Suprapubic skin (tissue), 3 donors: ENCODE measurements around the gene MRPL22.

Source experiments
- CTCF ChIP-seq, 2 donors: fragments of 200-600 bp in 1 of 2; fragments of 450-650 bp in 1 of 2; sonication (generic) in 1 of 2; IDR thresholded peaks; one replicate each; pipeline ENCODE4 v1.5.1; 2016 to 2019; ENCODE audit warnings: antibody characterized with exemption in 2 of 2, mild to moderate bottlenecking in 1 of 2, moderate library complexity in 1 of 2
- POLR2AphosphoS5 ChIP-seq, 3 donors: sonication (generic); formaldehyde crosslinking; IDR thresholded peaks; one replicate each; pipeline ENCODE4 v1.6.1; 2017; ENCODE audit warnings: antibody characterized with exemption in 3 of 3

- TF ChIP-seq CTCF (IDR thresholded peaks at IDR 0.05) (no peak), POLR2AphosphoS5 (IDR thresholded peaks at IDR 0.05) (no peak)
Measured at GRCh38 chr5:154949781-154950180, 8.9 kb downstream of the MRPL22 start.
